GM23338 (cell line): ENCODE measurements around the gene AGA. TPM values are rescaled to one million over a fixed set of nuclear protein-coding genes. Genes with fewer than 3 reads are reported as not detected.

Source experiments
- ATAC-seq: fragments of 200-7000 bp; cut with Tn5 transposase; 3 replicates; pipeline ENCODE4 v1.9.1; 2020
- DNase-seq: peaks from one replicate; pipeline ENCODE4 v3.0.0-alpha.2; 2015; ENCODE audit warnings: low spot score
- H2AFZ ChIP-seq: fragments of 200-600 bp; sonication (generic); 2 replicates; pipeline ENCODE4 v1.8.0; 2016; ENCODE audit warnings: antibody characterized with exemption, mild to moderate bottlenecking, moderate library complexity
- H3F3A ChIP-seq: fragments of 200-600 bp; sonication (generic); replicated peaks from 2 replicates; pipeline ENCODE4 v1.8.0; 2017; ENCODE audit warnings: antibody characterized with exemption, mixed run types, low read depth
- H3K27ac ChIP-seq: fragments of 200-600 bp; sonication (generic); 2 replicates; pipeline ENCODE4 v1.6.1; 2016; ENCODE audit warnings: low read depth
- H3K27me3 ChIP-seq: fragments of 200-600 bp; sonication (generic); 2 replicates; pipeline ENCODE4 v1.8.0; 2016; ENCODE audit warnings: mild to moderate bottlenecking, mixed run types, moderate library complexity; ENCODE audit not compliant: insufficient read depth
- H3K36me3 ChIP-seq: fragments of 200-600 bp; sonication (generic); 2 replicates; pipeline ENCODE4 v1.8.0; 2016; ENCODE audit warnings: mild to moderate bottlenecking; ENCODE audit not compliant: insufficient read depth
- H3K4me1 ChIP-seq: fragments of 200-600 bp; sonication (generic); 2 replicates; pipeline ENCODE4 v1.8.0; 2016; ENCODE audit warnings: mild to moderate bottlenecking, moderate library complexity; ENCODE audit not compliant: insufficient read depth
- H3K4me2 ChIP-seq: fragments of 200-600 bp; sonication (generic); 2 replicates; pipeline ENCODE4 v1.7.1; 2017; ENCODE audit warnings: mixed run types
- H3K4me3 ChIP-seq: fragments of 200-600 bp; sonication (generic); 2 replicates; pipeline ENCODE4 v1.6.1; 2016; ENCODE audit warnings: mixed run types
- H3K79me2 ChIP-seq: fragments of 200-600 bp; sonication (generic); replicated peaks from 2 replicates; pipeline ENCODE4 v1.8.0; 2017; ENCODE audit warnings: mild to moderate bottlenecking; ENCODE audit not compliant: insufficient read depth
- H3K9me2 ChIP-seq: fragments of 200-600 bp; sonication (generic); 2 replicates; pipeline ENCODE4 v1.8.0; 2017; ENCODE audit not compliant: insufficient read depth
- H4K20me1 ChIP-seq: fragments of 200-600 bp; sonication (generic); replicated peaks from 2 replicates; pipeline ENCODE4 v1.8.0; 2017; ENCODE audit warnings: mild to moderate bottlenecking; ENCODE audit not compliant: insufficient read depth
- H3K27ac Mint-ChIP-seq: 2 replicates; pipeline ENCODE4 v1.8.0; 2020; ENCODE audit warnings: inconsistent platforms, mild to moderate bottlenecking, moderate library complexity, mixed read lengths
- H3K27me3 Mint-ChIP-seq: 3 replicates; pipeline ENCODE4 v1.8.0; 2022; ENCODE audit warnings: low read depth, mild to moderate bottlenecking, moderate library complexity, mixed read lengths, inconsistent platforms; ENCODE audit not compliant: insufficient read depth, poor library complexity
- H3K36me3 Mint-ChIP-seq: 3 replicates; pipeline ENCODE4 v1.8.0; 2021; ENCODE audit warnings: low read depth, mild to moderate bottlenecking, inconsistent platforms, moderate library complexity, mixed read lengths
- H3K4me1 Mint-ChIP-seq: 3 replicates; pipeline ENCODE4 v1.8.0; 2020; ENCODE audit warnings: mild to moderate bottlenecking, inconsistent platforms, mixed read lengths
- H3K4me3 Mint-ChIP-seq: 3 replicates; pipeline ENCODE4 v1.8.0; 2021; ENCODE audit warnings: moderate library complexity, mild to moderate bottlenecking, inconsistent platforms, mixed read lengths
- H3K9me3 Mint-ChIP-seq: 3 replicates; pipeline ENCODE4 v1.8.0; 2020; ENCODE audit warnings: moderate library complexity, mild to moderate bottlenecking, inconsistent platforms, mixed read lengths
- CREB1 ChIP-seq: fragments of 250-450 bp; sonication (Bioruptor Pico); IDR thresholded peaks from 2 replicates; pipeline ENCODE4 v1.5.0; 2020; ENCODE audit warnings: low read depth, mild to moderate bottlenecking, moderate library complexity
- EZH2 ChIP-seq: fragments of 200-600 bp; sonication (generic); IDR thresholded peaks from one replicate; pipeline ENCODE4 v1.8.0; 2017; ENCODE audit warnings: antibody characterized with exemption, mild to moderate bottlenecking, low read depth; ENCODE audit not compliant: unreplicated experiment
- EZH2phosphoT487 ChIP-seq: fragments of 200-600 bp; sonication (generic); IDR thresholded peaks from one replicate; pipeline ENCODE4 v1.8.1; 2018; ENCODE audit warnings: antibody characterized with exemption; ENCODE audit not compliant: unreplicated experiment
- JUNB ChIP-seq: IDR thresholded peaks from one replicate; pipeline ENCODE4 v1.6.1; 2016; ENCODE audit warnings: antibody characterized with exemption; ENCODE audit not compliant: unreplicated experiment
- NANOG ChIP-seq: IDR thresholded peaks from 2 replicates; pipeline ENCODE4 v1.6.1; 2016; ENCODE audit warnings: antibody characterized with exemption, borderline replicate concordance
- POLR2AphosphoS5 ChIP-seq: IDR thresholded peaks from 2 replicates; pipeline ENCODE4 v1.6.1; 2016; ENCODE audit warnings: antibody characterized with exemption, low read depth
- STAT1 ChIP-seq: IDR thresholded peaks from one replicate; pipeline ENCODE4 v1.6.1; 2016; ENCODE audit warnings: antibody characterized with exemption; ENCODE audit not compliant: unreplicated experiment
- ZNF114 ChIP-seq: fragments of 250-450 bp; sonication (Bioruptor Pico); IDR thresholded peaks from 2 replicates; pipeline ENCODE4 v1.5.0; 2020; ENCODE audit warnings: mild to moderate bottlenecking, moderate library complexity
- ZNF331 ChIP-seq: fragments of 250-450 bp; sonication (Bioruptor Pico); IDR thresholded peaks from 2 replicates; pipeline ENCODE4 v1.5.0; 2020; ENCODE audit warnings: low read depth, mild to moderate bottlenecking, moderate library complexity
- polyA plus RNA-seq: library from polyadenylated mRNA; unstranded; fragments of >200 nt; fragmentation: Nextera tagmentation; extraction: Ambion mirVana; gene quantifications from 2 replicates; pipeline ENCODE4 v1.2.1, GENCODE V29; 2016
- total RNA-seq: library from RNA; depleted of rRNA; stranded (reverse); fragments of >200 nt; shearing (Covaris generic); gene quantifications from 2 replicates; pipeline ENCODE4 v1.2.3, GENCODE V29; 2014
- TF ChIP-seq, protein P1 (sequence below): IDR thresholded peaks from one replicate; pipeline ENCODE4 v1.6.1; 2018; ENCODE audit warnings: antibody characterized with exemption; ENCODE audit not compliant: unreplicated experiment
- TF ChIP-seq, protein P2 (sequence below): fragments of 250-450 bp; sonication (Bioruptor Pico); IDR thresholded peaks from 2 replicates; pipeline ENCODE4 v1.5.0; 2020; ENCODE audit warnings: mild to moderate bottlenecking, moderate library complexity
- TF ChIP-seq, protein P3 (sequence below): IDR thresholded peaks from 2 replicates; pipeline ENCODE4 v1.6.1; 2016; ENCODE audit warnings: antibody characterized with exemption
- TF ChIP-seq, protein P4 (sequence below), 2 experiments: fragments of 200-600 bp in 1 of 2; sonication (generic) in 1 of 2; conservative IDR thresholded peaks; 2 replicates each; pipeline versions ENCODE4 v1.5.1 to v1.6.1; 2016 to 2017; ENCODE audit warnings: antibody characterized with exemption in 2 of 2, low read depth in 2 of 2, mild to moderate bottlenecking in 2 of 2, moderate library complexity in 1 of 2

The AGA gene
- total and polyA plus RNA-seq, 2 experiments from 2014 or later: 5.5 to 12.8 TPM

DNA sequence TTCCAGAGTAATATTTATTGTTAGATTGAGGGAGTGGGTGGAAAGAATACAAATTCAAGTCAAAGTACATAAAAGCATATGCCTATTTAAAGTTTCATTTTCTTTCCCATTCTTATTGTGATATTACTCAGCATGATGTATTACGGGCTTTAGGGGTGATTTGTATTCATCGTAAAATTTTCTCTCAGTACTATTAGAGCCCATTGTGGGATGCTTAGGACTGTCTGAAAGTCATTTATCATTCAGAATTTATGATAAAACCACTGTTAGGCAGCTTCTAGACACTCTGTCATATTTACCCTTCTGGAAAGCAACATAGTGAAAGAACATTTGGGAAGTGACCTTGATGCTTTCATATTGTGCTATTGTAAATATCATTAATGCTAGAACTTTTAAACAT lies 45.9 kb downstream of the AGA start:
- Histone ChIP-seq H3K36me3 (no peaks in the 10 kb centered on the region), H3K4me2 (no peak overlapping the region), H4K20me1 (no peaks in the 10 kb centered on the region), H2AFZ (no peak overlapping the region), H3K27ac (no peak overlapping the region), H3K4me3 (no peak overlapping the region), H3K79me2 (no peaks in the 10 kb centered on the region), H3K4me1 (peaks cover under 1% of the 10 kb centered on the region; the same call in 1 of the 2 replicates), H3K27me3 (no peaks in the 10 kb centered on the region), H3F3A (no peaks in the 10 kb centered on the region), H3K9me2 (no peaks in the 10 kb centered on the region)
- H3K4me3 Mint-ChIP-seq: no peak overlapping the region
- no peaks in the 10 kb centered on the region; the same call in 2 of the 3 replicates for H3K36me3 Mint-ChIP-seq
- no peaks in the 10 kb centered on the region for H3K4me1 Mint-ChIP-seq
- TF ChIP-seq NANOG: no peak
- no peak for TF ChIP-seq EZH2
- no peak for TF ChIP-seq ZNF114 (CRISPR knock-in tag)
- TF ChIP-seq, protein P1, sequence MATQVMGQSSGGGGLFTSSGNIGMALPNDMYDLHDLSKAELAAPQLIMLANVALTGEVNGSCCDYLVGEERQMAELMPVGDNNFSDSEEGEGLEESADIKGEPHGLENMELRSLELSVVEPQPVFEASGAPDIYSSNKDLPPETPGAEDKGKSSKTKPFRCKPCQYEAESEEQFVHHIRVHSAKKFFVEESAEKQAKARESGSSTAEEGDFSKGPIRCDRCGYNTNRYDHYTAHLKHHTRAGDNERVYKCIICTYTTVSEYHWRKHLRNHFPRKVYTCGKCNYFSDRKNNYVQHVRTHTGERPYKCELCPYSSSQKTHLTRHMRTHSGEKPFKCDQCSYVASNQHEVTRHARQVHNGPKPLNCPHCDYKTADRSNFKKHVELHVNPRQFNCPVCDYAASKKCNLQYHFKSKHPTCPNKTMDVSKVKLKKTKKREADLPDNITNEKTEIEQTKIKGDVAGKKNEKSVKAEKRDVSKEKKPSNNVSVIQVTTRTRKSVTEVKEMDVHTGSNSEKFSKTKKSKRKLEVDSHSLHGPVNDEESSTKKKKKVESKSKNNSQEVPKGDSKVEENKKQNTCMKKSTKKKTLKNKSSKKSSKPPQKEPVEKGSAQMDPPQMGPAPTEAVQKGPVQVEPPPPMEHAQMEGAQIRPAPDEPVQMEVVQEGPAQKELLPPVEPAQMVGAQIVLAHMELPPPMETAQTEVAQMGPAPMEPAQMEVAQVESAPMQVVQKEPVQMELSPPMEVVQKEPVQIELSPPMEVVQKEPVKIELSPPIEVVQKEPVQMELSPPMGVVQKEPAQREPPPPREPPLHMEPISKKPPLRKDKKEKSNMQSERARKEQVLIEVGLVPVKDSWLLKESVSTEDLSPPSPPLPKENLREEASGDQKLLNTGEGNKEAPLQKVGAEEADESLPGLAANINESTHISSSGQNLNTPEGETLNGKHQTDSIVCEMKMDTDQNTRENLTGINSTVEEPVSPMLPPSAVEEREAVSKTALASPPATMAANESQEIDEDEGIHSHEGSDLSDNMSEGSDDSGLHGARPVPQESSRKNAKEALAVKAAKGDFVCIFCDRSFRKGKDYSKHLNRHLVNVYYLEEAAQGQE: no peak
- TF ChIP-seq JUNB: no peak
- TF ChIP-seq, protein P2, sequence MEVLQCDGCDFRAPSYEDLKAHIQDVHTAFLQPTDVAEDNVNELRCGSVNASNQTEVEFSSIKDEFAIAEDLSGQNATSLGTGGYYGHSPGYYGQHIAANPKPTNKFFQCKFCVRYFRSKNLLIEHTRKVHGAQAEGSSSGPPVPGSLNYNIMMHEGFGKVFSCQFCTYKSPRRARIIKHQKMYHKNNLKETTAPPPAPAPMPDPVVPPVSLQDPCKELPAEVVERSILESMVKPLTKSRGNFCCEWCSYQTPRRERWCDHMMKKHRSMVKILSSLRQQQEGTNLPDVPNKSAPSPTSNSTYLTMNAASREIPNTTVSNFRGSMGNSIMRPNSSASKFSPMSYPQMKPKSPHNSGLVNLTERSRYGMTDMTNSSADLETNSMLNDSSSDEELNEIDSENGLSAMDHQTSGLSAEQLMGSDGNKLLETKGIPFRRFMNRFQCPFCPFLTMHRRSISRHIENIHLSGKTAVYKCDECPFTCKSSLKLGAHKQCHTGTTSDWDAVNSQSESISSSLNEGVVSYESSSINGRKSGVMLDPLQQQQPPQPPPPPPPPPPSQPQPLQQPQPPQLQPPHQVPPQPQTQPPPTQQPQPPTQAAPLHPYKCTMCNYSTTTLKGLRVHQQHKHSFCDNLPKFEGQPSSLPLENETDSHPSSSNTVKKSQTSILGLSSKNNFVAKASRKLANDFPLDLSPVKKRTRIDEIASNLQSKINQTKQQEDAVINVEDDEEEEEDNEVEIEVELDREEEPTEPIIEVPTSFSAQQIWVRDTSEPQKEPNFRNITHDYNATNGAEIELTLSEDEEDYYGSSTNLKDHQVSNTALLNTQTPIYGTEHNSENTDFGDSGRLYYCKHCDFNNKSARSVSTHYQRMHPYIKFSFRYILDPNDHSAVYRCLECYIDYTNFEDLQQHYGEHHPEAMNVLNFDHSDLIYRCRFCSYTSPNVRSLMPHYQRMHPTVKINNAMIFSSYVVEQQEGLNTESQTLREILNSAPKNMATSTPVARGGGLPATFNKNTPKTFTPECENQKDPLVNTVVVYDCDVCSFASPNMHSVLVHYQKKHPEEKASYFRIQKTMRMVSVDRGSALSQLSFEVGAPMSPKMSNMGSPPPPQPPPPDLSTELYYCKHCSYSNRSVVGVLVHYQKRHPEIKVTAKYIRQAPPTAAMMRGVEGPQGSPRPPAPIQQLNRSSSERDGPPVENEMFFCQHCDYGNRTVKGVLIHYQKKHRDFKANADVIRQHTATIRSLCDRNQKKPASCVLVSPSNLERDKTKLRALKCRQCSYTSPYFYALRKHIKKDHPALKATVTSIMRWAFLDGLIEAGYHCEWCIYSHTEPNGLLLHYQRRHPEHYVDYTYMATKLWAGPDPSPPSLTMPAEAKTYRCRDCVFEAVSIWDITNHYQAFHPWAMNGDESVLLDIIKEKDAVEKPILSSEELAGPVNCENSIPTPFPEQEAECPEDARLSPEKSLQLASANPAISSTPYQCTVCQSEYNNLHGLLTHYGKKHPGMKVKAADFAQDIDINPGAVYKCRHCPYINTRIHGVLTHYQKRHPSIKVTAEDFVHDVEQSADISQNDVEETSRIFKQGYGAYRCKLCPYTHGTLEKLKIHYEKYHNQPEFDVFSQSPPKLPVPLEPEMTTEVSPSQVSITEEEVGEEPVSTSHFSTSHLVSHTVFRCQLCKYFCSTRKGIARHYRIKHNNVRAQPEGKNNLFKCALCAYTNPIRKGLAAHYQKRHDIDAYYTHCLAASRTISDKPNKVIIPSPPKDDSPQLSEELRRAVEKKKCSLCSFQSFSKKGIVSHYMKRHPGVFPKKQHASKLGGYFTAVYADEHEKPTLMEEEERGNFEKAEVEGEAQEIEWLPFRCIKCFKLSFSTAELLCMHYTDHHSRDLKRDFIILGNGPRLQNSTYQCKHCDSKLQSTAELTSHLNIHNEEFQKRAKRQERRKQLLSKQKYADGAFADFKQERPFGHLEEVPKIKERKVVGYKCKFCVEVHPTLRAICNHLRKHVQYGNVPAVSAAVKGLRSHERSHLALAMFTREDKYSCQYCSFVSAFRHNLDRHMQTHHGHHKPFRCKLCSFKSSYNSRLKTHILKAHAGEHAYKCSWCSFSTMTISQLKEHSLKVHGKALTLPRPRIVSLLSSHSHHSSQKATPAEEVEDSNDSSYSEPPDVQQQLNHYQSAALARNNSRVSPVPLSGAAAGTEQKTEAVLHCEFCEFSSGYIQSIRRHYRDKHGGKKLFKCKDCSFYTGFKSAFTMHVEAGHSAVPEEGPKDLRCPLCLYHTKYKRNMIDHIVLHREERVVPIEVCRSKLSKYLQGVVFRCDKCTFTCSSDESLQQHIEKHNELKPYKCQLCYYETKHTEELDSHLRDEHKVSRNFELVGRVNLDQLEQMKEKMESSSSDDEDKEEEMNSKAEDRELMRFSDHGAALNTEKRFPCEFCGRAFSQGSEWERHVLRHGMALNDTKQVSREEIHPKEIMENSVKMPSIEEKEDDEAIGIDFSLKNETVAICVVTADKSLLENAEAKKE: no peak
- TF ChIP-seq, protein P3, sequence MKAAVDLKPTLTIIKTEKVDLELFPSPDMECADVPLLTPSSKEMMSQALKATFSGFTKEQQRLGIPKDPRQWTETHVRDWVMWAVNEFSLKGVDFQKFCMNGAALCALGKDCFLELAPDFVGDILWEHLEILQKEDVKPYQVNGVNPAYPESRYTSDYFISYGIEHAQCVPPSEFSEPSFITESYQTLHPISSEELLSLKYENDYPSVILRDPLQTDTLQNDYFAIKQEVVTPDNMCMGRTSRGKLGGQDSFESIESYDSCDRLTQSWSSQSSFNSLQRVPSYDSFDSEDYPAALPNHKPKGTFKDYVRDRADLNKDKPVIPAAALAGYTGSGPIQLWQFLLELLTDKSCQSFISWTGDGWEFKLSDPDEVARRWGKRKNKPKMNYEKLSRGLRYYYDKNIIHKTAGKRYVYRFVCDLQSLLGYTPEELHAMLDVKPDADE: no peak
- no peak for TF ChIP-seq ZNF331 (CRISPR knock-in tag)
- TF ChIP-seq, protein P4, sequence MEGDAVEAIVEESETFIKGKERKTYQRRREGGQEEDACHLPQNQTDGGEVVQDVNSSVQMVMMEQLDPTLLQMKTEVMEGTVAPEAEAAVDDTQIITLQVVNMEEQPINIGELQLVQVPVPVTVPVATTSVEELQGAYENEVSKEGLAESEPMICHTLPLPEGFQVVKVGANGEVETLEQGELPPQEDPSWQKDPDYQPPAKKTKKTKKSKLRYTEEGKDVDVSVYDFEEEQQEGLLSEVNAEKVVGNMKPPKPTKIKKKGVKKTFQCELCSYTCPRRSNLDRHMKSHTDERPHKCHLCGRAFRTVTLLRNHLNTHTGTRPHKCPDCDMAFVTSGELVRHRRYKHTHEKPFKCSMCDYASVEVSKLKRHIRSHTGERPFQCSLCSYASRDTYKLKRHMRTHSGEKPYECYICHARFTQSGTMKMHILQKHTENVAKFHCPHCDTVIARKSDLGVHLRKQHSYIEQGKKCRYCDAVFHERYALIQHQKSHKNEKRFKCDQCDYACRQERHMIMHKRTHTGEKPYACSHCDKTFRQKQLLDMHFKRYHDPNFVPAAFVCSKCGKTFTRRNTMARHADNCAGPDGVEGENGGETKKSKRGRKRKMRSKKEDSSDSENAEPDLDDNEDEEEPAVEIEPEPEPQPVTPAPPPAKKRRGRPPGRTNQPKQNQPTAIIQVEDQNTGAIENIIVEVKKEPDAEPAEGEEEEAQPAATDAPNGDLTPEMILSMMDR (conservative IDR thresholded peaks at IDR 0.05; ENCODE audit: low read depth in 2 of 2): no peak
- no peak for TF ChIP-seq STAT1
- TF ChIP-seq EZH2phosphoT487: no peak
- no peak for TF ChIP-seq CREB1 (CRISPR knock-in tag)
- TF ChIP-seq POLR2AphosphoS5: no peak
- ATAC-seq: no peak
- no peaks in the 10 kb centered on the region for H3K9me3 Mint-ChIP-seq
- H3K27ac Mint-ChIP-seq: no peak overlapping the region
- no peak for DNase-seq
- H3K27me3 Mint-ChIP-seq: no peaks in the 10 kb centered on the region
